Caki2 (cell line): ENCODE data around the gene TBC1D9B. TPM values are rescaled to one million over a fixed set of nuclear protein-coding genes. Genes with fewer than 3 reads are reported as not detected.

Experiments used
- DNase-seq: peaks from one replicate; pipeline ENCODE4 v3.0.0-alpha.2; 2015; ENCODE audit warnings: low read depth
- in situ Hi-C: cut with HindIII; loops from 2 replicates; pipeline ENCODE4 v1.10.0; 2016; ENCODE audit warnings: low sequenced_read_pairs, low pct_unique_long_range_greater_than_20kb, mixed read lengths
- total RNA-seq: library from RNA; depleted of rRNA; stranded (reverse); fragments of >200 nt; shearing (Covaris generic); gene quantifications from 2 replicates; pipeline ENCODE4 v1.2.3, GENCODE V29; 2014; ENCODE audit warnings: low replicate concordance; rRNA removed

The TBC1D9B gene
- total RNA-seq, result 76.3 and 87.3 TPM in 2 replicates

DNA sequence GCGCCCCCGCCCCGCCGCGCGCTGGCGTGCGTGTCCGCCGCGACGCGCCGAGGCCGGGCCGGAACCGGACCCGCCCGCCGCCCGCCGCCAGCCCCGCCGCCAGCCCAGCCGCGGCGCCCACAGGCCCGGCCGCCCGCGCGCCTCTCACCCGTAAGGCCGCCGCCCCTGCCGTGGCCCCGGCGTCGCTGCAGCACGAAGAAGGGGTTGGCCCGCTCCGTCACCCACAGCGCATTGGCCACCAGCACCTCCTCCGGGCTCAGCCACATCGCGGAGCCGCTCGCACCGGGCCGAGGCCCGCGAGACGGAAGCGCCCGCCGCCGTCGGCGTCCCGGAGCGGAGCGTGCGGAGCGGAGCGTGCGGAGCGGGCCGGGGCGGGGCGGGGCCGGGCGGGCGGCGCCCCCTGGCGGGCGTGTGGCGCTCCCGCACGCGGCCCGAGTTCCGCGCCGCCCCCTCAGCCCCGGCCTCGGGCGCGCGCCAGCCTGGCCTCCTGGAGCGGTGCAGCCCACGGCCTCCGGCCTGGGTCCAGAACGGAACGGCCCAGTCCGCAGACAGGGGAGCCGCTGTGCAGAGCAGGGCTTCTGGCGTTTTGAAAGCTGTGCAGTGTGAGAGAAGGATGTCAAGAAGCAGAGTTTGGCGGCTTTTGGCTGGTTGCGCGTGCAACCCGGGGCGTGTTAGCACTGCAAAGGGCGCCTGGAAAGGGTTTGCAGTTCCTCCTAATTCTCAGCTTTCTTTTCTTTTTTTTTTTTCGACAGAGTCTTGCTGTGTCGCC is at the start of gene TBC1D9B:
TBC1D9B (minus strand) TSS at position 342 of the 769 bp plus-strand sequence; CDS start at position 266, 76 bp downstream.
- in situ Hi-C loops, result no loop called here
- peak; percentile 65 for DNase-seq

DNA sequence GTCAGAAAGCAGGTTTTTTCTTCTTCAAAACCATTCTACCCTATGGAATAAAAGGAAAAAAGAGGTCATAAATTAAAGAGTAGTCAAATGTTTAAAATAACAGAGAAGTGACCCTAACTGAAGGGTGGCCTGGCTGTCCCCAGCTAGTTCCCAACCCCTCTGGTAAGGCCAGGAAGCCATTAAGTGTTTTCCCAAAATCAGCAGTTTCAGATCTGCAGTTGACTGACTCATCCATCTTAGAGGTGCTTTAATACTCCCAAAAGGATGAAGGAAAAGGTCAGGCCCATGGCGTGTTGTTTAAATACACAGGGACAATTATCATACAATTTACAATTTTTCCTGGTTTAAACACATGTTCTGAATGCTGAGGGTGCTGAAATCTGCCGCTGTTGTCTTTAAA is 47.9 kb upstream of the TBC1D9B start:
- in situ Hi-C loops, result no loop called here
- no peak for DNase-seq

DNA sequence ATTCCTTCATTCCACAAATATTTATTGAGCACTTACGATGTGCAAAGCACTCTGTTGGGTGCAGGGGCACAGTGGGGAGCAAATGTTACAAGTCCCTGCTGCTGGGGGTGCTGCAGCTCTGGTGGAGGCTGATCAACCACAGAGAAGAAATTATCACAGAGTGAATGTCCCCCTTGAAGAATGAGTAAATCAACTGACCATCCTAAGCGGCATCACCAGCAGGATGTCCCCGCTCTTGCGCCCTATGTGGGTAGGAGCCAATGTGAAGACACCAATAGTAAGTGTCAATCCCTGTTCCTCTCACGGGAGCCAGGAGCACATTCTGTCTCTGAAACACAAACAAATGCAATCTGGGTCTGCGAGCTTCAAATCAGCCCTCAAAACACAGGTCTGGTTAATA is 47.4 kb upstream of the TBC1D9B start:
- no peak for DNase-seq
- in situ Hi-C loops, result no loop called here

DNA sequence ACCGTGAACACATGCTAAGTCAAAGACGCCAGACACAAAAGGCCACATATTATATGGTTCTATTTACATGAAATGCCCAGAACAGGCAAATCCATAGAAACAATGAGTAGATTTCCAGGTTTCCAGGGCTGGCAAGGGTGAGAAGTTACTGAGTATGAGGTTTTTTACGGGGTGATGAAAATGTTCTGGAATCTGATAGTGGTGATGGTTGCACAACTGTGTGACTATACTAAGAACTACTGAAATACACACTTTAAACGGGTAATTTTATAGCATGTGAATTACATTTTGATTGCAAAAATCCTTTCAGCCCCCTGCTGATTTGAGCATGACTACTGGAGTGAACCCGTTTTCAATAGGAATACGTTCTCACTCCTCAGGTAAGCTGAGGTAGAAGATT is 46.7 kb upstream of the TBC1D9B start:
- no peak for DNase-seq
- in situ Hi-C loops, result no loop called here

DNA sequence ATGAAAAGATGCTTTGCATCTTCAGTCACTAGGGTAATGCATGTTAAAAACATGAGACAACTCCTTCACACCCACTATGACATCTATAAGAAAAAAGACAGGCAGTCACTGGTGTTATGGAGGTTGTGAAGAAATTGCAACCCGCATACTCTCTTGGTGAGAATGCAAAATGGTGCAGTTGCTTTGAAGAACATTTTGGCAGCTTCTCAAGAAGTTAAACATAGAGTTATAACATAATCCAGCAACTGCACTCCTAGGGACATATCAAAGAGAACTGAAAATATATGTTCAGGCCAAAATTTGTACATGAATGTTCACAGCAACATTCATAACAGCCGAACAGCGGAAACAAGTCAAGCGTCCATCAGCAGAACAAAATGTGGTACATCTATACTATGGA is 46.3 kb upstream of the TBC1D9B start:
- DNase-seq, result no peak

DNA sequence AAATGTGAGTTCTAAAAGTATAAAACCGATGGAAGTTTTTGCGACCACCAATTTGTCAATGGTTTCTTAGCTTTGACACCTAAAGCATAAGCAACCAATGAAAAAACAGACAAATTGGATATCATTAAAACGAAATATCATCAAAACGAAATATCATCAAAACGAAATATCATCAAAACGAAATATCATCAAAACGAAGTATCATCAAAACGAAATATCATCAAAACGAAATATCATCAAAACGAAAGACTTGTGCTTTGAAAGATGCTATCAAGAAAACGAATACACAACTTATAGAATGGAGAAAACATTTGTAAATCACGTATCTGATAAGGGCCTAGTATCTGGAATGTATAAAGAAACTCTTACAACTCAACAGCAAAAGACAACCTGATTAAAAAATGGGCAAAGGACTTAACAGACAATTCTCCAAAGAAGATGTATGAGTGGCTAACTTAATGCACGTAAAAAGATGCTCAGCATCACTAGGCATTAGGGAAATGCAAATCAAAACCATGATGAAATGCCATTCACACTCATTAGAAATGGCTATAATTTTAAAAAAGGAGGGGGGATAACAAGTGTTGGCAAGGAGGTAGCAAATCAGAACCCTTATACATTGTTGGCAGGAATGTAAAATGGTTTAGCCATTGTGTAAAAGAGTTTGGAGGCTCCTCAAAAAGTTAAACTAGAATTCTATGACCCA is 29.4 kb upstream of the TBC1D9B start:
- no peak for DNase-seq

More for the DNA sequence above, 46.3 kb upstream of the TBC1D9B start:
- in situ Hi-C loops, result no loop called here

DNA sequence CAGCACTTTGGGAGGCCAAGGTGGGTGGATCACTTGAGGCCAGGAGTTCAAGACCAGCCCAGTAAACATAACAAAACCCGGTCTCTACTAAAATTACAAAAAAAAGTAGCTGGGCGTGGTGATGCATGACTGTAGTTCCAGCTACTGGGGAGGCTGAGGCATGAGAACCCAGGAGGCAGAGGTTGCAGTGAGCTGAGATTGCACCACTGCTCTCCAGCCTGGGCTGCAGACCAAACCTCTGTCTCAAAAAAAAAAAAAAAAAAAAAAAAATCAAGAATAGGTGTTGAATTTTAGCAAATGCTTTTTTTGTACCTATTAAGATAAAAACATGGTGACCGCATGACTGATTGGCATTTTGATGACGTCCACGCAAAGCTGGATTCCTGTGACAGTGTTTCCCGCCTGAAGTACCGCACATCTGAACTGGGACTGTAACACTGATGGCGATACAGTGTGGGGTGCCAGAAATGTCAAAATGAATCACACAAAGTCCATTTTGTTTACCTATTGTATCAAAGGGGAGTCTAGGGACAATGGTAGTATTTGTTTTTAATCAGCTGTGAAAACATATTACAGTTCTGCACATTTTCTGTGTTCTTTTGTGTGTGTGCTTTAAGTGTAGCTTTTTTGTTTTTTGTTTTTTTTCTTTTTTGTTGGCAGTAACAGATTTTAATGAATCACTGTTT is 23.2 kb upstream of the TBC1D9B start:
- DNase-seq, result no peak
- in situ Hi-C loops, result no loop called here

More for the DNA sequence above, 29.4 kb upstream of the TBC1D9B start:
- in situ Hi-C loops, result no loop called here

DNA sequence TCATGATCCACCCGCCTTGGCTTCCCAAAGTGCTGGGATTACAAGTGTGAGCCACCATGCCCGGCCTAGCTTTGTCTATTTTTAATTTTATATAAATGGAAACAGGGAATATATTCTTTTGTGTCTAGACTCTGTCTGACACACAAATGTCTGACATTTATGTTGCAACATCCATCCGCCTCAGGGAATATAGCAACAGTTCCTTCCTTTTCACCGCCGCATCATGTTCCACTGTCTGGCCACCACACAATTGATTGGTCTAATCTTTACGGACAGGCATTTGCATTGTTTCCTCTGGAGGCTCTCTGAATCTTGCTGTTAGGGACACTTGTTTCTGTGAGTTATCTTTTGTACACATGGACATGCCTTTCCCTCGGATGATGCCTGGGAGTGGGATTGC is 20.1 kb upstream of the TBC1D9B start:
- DNase-seq, result no peak
- in situ Hi-C loops, result no loop called here

DNA sequence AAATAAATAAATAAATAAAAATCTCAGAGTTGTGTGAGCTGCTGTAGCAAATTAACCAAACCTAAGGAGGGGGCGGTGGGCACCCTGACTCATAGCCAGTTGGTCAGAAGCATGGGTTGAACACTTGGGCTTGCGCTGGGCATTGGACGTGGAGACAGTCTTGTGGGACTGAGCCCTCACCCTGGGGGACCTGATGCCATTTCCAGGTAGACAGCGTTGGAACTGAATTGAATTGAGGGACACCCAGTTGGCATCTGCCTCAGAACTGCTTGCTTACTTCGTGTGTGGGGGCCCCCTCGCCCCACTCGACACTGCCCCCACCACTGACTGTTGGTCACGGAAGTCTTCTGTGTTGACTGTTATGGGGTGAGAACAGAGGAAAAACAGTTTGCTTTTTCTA is 19.0 kb upstream of the TBC1D9B start:
- no peak for DNase-seq
- in situ Hi-C loops, result no loop called here

DNA sequence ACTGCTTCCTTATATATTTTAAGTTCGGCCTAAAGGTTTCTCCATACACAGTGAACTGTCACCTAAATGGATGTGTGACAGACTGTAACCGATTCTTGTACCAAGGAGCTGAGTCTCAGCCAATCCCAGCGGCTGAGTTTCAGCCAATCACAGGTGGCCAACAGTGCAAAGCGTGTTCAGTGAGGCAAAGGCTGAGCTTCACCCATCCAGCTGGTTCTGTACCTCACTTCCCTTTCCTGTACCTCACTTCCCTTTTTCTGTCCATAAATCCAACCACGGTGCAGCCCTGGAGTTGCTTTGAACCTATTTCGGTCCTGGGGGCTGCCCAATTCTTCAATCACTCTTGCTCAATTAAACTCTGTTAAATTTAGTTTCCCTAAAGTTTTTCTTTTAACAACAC is 15.7 kb upstream of the TBC1D9B start:
- in situ Hi-C loops, result no loop called here
- DNase-seq, result no peak

DNA sequence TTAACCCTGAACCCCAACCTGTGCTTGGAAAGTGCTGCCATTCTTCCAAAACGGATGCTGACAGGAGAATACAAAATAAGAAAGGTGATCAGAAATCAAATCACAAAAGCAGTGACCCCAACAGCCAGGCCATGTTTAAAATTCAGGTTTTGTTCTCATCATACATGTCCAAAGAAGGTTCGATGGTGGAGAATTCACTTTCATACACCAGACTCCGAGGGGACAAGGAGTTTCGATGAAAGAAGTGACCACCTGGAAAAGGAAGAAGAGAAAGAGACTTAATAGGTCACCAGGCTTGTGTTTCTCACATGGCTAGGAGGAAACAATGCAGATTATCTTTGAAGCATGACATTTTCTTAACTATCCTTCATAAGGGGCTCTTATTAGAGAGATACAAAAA is 12.5 kb upstream of the TBC1D9B start:
- no peak for DNase-seq
- in situ Hi-C loops, result no loop called here

DNA sequence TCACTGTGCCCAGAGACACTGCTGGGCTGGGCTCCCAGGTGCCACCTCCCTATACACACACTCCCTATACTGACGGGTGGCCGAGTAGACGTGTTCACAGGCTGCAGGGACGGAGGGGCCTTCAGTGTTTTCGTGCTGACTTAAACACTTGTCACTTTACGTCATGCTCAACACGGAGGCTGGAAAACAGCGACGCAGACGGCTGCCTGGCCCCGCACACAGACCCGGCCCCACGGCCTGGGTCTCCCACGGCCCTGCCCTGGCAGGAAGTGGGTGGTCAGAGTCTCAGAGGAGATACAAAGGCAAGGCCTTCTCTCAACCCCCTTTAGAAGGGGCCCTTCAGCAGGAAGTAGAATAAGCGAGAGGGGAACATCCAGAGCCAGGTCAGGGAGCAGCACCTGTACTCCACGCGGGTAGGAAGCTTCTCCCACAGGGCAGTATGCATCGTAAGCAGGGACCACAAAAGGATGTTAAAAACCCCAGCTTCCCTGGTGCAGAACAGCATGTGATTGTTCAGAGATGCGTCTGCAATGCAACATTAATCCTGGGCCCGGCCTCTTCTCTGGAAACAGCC is 11.9 kb upstream of the TBC1D9B start:
- in situ Hi-C loops, result no loop called here
- no peak for DNase-seq

DNA sequence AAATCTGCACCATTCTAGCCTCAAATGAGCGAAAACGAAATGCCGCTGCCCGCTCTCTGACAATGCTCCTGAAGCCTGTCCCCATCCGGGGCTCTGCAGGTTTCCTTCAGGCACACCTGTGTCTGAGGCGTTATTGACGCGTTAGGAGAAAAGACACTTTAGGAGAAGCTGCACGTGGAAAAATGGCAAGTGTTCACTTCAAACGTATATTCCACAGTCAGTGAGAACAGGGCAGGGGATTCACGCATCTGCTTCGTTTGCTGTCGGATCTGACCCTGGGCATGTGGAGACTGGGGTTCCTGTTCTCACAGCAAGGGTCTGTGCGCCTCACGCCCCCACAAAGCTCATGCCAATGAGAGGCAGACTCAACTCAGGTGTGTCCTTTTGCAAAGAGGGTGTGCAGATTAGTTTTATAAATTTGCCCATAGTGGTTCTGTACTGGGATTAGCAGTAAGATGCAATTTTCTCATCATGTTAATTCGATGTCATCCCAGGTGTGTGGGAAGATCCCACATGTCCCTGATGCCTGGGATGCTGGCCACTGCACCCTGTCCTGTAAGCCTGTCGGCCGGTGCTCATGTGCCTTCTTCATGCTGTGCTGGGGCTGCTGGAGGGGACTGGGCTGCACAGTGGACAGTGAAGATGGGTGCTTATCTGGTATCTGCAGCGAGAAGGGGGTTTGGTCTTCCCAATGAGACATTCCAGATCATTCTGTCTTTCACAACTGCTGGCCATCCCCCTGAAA is 11.2 kb upstream of the TBC1D9B start:
- DNase-seq, result no peak
- in situ Hi-C loops, result no loop called here

DNA sequence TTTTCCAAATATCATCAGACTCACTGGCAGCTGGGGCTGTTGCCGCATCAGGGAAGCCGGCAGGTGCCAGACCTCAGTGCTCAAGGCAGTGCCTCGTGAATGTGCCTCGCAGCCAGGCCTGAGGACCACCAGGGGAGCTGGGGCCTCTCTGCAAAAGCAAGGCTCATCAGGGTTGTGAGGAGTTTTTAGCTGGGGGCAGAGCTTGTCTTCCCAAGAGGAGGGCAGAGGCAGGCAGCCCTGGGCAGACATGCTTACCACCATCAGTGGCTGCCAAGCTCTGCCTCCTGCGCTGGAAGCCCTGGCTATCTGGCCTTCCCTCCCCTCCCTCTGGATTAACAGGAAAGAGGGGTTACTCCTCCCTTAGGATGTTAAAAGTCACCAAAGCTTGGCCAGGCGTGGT is 8.8 kb upstream of the TBC1D9B start:
- no peak for DNase-seq
- in situ Hi-C loops, result no loop called here

DNA sequence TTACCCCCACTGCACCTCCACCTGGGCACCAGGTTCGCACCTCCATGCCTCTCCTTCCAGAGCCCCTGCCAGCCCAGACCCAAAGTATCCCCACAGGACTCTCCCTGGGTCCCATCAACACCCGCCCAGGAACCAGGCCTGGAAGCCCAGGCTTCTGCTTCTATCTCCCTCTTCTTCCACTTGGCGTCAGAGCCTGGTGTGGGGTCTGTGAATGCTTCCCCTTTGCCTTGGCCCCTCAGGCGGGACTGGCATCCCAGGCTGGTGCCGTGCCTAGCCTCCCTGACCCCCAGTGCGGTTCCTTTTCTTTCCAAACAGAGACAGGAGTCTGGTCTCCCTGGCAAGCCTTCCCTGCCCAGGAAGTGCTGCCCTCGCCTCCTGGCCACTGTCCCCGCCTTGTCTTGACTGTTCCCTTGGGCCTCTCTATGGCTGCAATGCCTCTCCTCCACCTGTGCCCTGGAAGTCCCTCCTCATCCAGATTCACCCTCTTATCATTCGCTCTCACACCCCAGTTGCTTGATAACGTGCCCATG is 7.8 kb upstream of the TBC1D9B start:
- DNase-seq, result no peak
- in situ Hi-C loops, result no loop called here

DNA sequence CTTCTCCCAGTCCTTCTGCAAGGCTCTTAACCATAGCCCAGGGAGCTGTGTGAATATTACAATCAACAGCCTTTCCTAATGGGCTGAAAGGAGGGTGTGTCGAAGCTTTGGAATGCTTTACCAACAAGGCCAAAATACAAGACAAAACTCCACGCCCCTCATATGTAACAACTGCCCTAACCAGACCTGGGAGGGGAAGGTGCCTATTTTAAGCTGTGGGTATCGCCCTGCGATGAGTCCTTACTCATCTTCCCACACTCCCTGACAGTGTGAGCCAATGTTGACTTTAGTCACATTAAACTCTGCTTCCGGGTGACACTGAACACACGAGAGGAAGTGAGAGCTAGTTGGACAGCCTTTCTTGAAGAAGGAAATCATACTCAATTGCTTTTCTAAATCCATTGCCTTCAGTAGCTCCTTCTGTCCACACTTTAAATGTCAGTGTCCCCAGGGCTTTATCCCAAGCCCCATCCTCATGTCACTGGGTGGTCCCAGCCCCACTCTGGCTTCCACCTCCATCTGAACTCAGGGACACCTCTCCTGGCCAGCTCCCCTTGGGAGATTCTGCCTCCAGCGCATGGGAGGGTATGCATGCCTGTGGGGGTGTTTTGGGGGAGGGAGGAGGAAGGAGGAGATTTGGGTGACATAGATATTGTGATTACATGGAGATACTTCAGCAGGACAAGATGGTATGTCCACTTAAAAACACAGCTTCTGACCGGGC is 6.5 kb upstream of the TBC1D9B start:
- DNase-seq, result peak; percentile 27
- in situ Hi-C loops, result no loop called here

DNA sequence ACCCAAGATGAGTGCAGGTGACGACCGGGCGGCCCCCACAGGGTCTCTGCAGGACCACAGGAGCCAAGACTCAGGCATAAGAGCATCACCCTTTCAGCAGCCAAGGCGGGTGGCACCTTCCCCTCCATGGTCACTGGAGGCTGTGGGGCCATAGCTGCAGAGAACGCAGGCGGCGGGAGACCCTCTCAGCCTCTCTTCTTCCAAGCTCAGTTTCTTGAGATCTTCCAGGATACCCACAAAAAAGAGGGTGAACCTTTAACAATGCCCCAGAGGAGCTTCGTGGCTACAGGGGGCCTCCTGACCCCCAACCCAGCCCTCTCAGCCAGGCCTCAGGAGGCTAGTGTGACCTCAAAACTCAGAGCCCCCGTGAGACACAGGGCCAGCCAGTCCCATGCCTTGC is 5.8 kb upstream of the TBC1D9B start:
- in situ Hi-C loops, result no loop called here
- DNase-seq, result no peak
